Measurements from ENCODE around the gene HTD2.

The HTD2 gene

DNA sequence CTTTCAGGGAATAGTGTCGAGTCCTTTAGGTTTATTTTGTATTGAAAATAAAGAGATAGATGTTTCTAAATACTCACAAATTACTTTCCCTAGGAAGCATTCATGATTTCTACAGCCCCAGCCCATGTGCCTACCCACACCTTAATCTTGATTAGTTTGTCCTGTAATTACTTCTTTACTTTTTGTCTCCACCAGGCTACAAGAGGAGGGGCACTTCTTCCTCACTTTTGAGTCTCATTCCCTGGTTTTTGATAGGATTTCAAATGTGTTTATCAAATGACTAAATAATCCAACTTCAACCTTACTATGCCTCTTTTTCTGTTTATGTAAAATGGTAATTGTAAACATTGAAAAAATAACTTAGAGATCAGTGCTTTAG lies 28.2 kb downstream of the HTD2 start:
- Histone ChIP-seq H3K4me3 (ENCODE audit: low read depth, low read length) (peak overlapping the region; percentile 8; the same call in 1 of the 2 replicates), H3K4me1 (ENCODE audit: control insufficient read depth, insufficient read depth, low read length) (no peaks in the 10 kb centered on the region; the same call in 1 of the 2 replicates), H3K27ac (ENCODE audit: extremely low read depth, low read depth, low read length) (no peak overlapping the region), H3K36me3 (ENCODE audit: control insufficient read depth in 2 of 2, insufficient read depth in 1 of 2, low read length in 2 of 2) (no peaks in the 10 kb centered on the region), H3K9me3 (ENCODE audit: control insufficient read depth, insufficient read depth, low read depth, low read length) (no peaks in the 10 kb centered on the region)
- POLR2A ChIA-PET = interaction anchor here (0.6 to 0.7 kb wide), 2 partner anchors 49 to 106 kb away, joined by 3 to 7 read pairs; no protein-coding TSS in a partner anchor
- CTCF ChIA-PET = interaction anchor here (1.1 kb wide), 1 partner anchor 206 kb away, joined by 4 read pairs; no protein-coding TSS in a partner anchor
- no peak for TF ChIP-seq ZNF596 (tag by site-specific recombination; IDR thresholded peaks at IDR 0.05)
- TF ChIP-seq YY2 (tag by site-specific recombination; IDR thresholded peaks at IDR 0.05) = no peak
- TF ChIP-seq ZNF211 (tag by site-specific recombination; IDR thresholded peaks at IDR 0.05; ENCODE audit: low read depth) = no peak
- TF ChIP-seq ZNF16 (tag by site-specific recombination; IDR thresholded peaks at IDR 0.05; ENCODE audit: low read depth) = no peak
- TF ChIP-seq ZNF433 (tag by site-specific recombination; IDR thresholded peaks at IDR 0.05; ENCODE audit: low read depth) = no peak

DNA sequence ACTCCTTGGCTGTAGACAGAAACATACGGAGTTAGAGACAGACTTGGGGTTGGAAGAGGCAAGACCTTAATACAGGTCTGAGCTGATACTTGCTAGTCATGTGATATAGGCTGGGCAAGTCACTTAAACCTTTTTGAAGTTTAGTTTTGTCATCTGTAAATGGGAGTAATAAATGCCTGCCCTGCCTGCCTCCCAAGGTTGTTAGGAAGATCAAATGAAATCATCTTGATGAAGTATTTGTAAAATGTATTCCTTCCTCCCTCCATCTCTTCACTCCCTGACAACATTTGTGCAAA lies 29.3 kb downstream of the HTD2 start:
- Histone ChIP-seq H3K4me1 (ENCODE audit: control insufficient read depth, insufficient read depth, low read length) (no peaks in the 10 kb centered on the region; the same call in 1 of the 2 replicates), H3K36me3 (ENCODE audit: control insufficient read depth in 2 of 2, insufficient read depth in 1 of 2, low read length in 2 of 2) (no peaks in the 10 kb centered on the region; a peak in 1 of 3 replicates), H3K9me3 (ENCODE audit: control insufficient read depth, insufficient read depth, low read depth, low read length) (no peaks in the 10 kb centered on the region), H3K27ac (ENCODE audit: extremely low read depth, low read depth, low read length) (no peak overlapping the region), H3K4me3 (ENCODE audit: low read depth, low read length) (no peak overlapping the region)
- CTCF ChIA-PET = interaction anchor here (0.6 to 1.3 kb wide), 3 partner anchors 135 to 156 kb away, joined by 3 to 5 read pairs (median 4); no protein-coding TSS in a partner anchor
- POLR2A ChIA-PET = no interaction called here
- no peak for TF ChIP-seq ZNF221 (tag by site-specific recombination; IDR thresholded peaks at IDR 0.05; ENCODE audit: borderline replicate concordance)
- TF ChIP-seq ZNF76 (tag by site-specific recombination; IDR thresholded peaks at IDR 0.05; ENCODE audit: borderline replicate concordance, low read depth) = no peak
- peak; percentile 70 for TF ChIP-seq WT1 (tag by site-specific recombination; IDR thresholded peaks at IDR 0.05)
- TF ChIP-seq ZNF701 (tag by site-specific recombination; IDR thresholded peaks at IDR 0.05) = no peak
- no peak for TF ChIP-seq ZNF555 (tag by site-specific recombination; conservative IDR thresholded peaks at IDR 0.05)
- TF ChIP-seq GLIS2 (tag by site-specific recombination; IDR thresholded peaks at IDR 0.05) = no peak
- no peak for TF ChIP-seq ZNF335 (tag by site-specific recombination; conservative IDR thresholded peaks at IDR 0.05)
- no peak for TF ChIP-seq ZXDB (tag by site-specific recombination; IDR thresholded peaks at IDR 0.05)
- TF ChIP-seq ZNF19 (tag by site-specific recombination; IDR thresholded peaks at IDR 0.05; ENCODE audit: low read depth) = no peak

DNA sequence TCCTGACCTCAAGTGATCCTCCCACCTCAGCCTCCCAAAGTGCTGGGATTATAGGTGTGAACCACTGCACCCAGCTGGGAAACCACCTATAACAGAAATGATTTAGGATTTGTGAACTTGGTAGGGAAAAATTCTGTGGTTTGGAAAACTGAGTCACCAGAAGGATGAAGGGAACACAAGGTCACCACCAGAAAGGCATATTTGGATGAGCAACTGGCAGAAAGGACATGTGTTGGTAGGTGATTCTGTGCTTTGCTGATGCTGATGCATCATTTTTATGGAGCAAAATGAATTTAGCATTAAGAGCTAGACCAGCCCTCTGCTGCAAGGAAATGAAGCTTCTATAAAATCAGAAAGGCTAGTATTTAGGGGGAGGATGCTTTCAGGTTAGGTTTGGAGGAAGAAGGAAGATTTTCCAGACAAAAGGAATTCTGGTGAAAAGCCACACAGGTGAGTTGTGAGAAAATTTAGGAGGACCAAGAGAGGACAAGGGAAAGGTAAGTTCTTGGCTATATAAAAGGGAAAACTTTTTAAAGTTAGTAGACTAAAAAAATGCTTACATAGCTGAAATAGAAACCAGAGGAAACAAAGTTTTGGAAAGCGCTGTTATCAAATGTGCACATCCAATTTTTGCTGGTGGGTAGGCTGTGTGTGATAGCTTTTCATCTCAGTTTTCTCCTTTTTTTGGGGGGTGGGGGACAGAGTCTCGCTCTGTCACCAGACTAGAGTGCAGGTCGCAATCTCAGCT lies 30.0 kb downstream of the HTD2 start:
- TF ChIP-seq KLF7 (tag by site-specific recombination; IDR thresholded peaks at IDR 0.05; ENCODE audit: borderline replicate concordance) (no peak), ZNF155 (tag by site-specific recombination; IDR thresholded peaks at IDR 0.05) (no peak), GLIS1 (tag by site-specific recombination; IDR thresholded peaks at IDR 0.05) (no peak), ZFP37 (tag by site-specific recombination; IDR thresholded peaks at IDR 0.05) (no peak), OVOL3 (tag by site-specific recombination; IDR thresholded peaks at IDR 0.05) (no peak), IKZF3 (tag by site-specific recombination; IDR thresholded peaks at IDR 0.05) (no peak), ZNF266 (tag by site-specific recombination; IDR thresholded peaks at IDR 0.05; ENCODE audit: low read depth) (no peak), ZFP41 (tag by site-specific recombination; IDR thresholded peaks at IDR 0.05; ENCODE audit: borderline replicate concordance) (no peak), HOXD13 (CRISPR knock-in tag; IDR thresholded peaks at IDR 0.05; ENCODE audit: borderline replicate concordance) (no peak), ZSCAN16 (tag by site-specific recombination; IDR thresholded peaks at IDR 0.05) (no peak)
- TF ChIP-seq, protein P1, sequence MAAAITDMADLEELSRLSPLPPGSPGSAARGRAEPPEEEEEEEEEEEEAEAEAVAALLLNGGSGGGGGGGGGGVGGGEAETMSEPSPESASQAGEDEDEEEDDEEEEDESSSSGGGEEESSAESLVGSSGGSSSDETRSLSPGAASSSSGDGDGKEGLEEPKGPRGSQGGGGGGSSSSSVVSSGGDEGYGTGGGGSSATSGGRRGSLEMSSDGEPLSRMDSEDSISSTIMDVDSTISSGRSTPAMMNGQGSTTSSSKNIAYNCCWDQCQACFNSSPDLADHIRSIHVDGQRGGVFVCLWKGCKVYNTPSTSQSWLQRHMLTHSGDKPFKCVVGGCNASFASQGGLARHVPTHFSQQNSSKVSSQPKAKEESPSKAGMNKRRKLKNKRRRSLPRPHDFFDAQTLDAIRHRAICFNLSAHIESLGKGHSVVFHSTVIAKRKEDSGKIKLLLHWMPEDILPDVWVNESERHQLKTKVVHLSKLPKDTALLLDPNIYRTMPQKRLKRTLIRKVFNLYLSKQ (tag by site-specific recombination; IDR thresholded peaks at IDR 0.05; ENCODE audit: borderline replicate concordance) = no peak
- Histone ChIP-seq H3K27ac (ENCODE audit: extremely low read depth, low read depth, low read length) (no peak overlapping the region), H3K36me3 (ENCODE audit: control insufficient read depth in 2 of 2, insufficient read depth in 1 of 2, low read length in 2 of 2) (no peaks in the 10 kb centered on the region; a peak in 1 of 3 replicates), H3K4me3 (ENCODE audit: low read depth, low read length) (no peak overlapping the region), H3K4me1 (ENCODE audit: control insufficient read depth, insufficient read depth, low read length) (no peaks in the 10 kb centered on the region; the same call in 1 of the 2 replicates), H3K9me3 (ENCODE audit: control insufficient read depth, insufficient read depth, low read depth, low read length) (no peaks in the 10 kb centered on the region)
- ChIA-PET POLR2A (no interaction called here), CTCF (interaction anchor here (0.6 to 1.3 kb wide), 3 partner anchors 134 to 155 kb away, joined by 3 to 5 read pairs (median 4); no protein-coding TSS in a partner anchor)

Data from HEK293 (cell line).